ENCODE data around the gene BLOC1S5. TPM values are rescaled to one million over a fixed set of nuclear protein-coding genes. Genes with fewer than 3 reads are reported as not detected.
A peak's percentile ranks its signal among the peaks of the same experiment; 100 is the strongest.

BLOC1S5 gene
- total RNA-seq, 4 donors from 2014 or later = 10.7 to 15.3 (median 11.6) TPM

GRCh38 chr6:8029243-8029870 is 34.8 kb downstream of the BLOC1S5 start:
- Histone ChIP-seq H3K9me3 (no peaks in the 10 kb centered on the region), H3K36me3 (no peaks in the 10 kb centered on the region), H3K4me1 (peaks cover 0 to 28% (median 9%) of the 10 kb centered on the region in 4 donors), H3K27me3 (no peaks in the 10 kb centered on the region), H3K4me3 (no peak overlapping the region), H3K27ac (no peak overlapping the region)
- TF ChIP-seq CTCF (IDR thresholded peaks at IDR 0.05) (no peak), EP300 (IDR thresholded peaks at IDR 0.05) (no peak), POLR2A (IDR thresholded peaks at IDR 0.05) (no peak)
- no peak for DNase-seq (ENCODE audit: low spot score in 2 of 2)
- 30 to 45% methylated on average over 6 of the region's 6 CpGs for WGBS, 2 donors

GRCh38 chr6:8027965-8028651 is 36.1 kb downstream of the BLOC1S5 start:
- TF ChIP-seq POLR2A (IDR thresholded peaks at IDR 0.05) (no peak), CTCF (IDR thresholded peaks at IDR 0.05) (no peak), EP300 (IDR thresholded peaks at IDR 0.05) (no peak)
- H3K4me1 ChIP-seq = peaks cover 0 to 28% (median 9%) of the 10 kb centered on the region in 4 donors
- no peak overlapping the region for H3K4me3 ChIP-seq
- DNase-seq (ENCODE audit: low spot score in 2 of 2) = no peak
- no peaks in the 10 kb centered on the region for H3K36me3 ChIP-seq
- peak overlapping the region in 2 of 4 donors; percentile 34 to 78 for H3K27ac ChIP-seq
- H3K27me3 ChIP-seq = no peaks in the 10 kb centered on the region
- no peaks in the 10 kb centered on the region for H3K9me3 ChIP-seq
- WGBS, 2 donors = 22 to 27% methylated on average over 2 of the region's 2 CpGs

- no peak overlapping the region for H3K27ac ChIP-seq
- H3K4me1 ChIP-seq = peaks cover 0 to 28% (median 9%) of the 10 kb centered on the region in 4 donors
- H3K4me3 ChIP-seq = no peak overlapping the region
- WGBS, 2 donors = 95 to 97% methylated on average over 3 of the region's 3 CpGs
- no peaks in the 10 kb centered on the region for H3K27me3 ChIP-seq
- DNase-seq (ENCODE audit: low spot score in 2 of 2) = no peak
- TF ChIP-seq EP300 (IDR thresholded peaks at IDR 0.05) = no peak
- TF ChIP-seq CTCF (IDR thresholded peaks at IDR 0.05) = no peak
- TF ChIP-seq POLR2A (IDR thresholded peaks at IDR 0.05) = no peak
- H3K36me3 ChIP-seq = no peaks in the 10 kb centered on the region
- H3K9me3 ChIP-seq = no peaks in the 10 kb centered on the region
Measured at GRCh38 chr6:8026800-8027199, 37.4 kb downstream of the BLOC1S5 start.

GRCh38 chr6:8025191-8025590 is 39.0 kb downstream of the BLOC1S5 start:
- Histone ChIP-seq H3K27me3 (no peaks in the 10 kb centered on the region), H3K9me3 (no peaks in the 10 kb centered on the region), H3K36me3 (peaks cover 0 to 4% (median 0%) of the 10 kb centered on the region in 3 donors), H3K4me1 (peaks cover 0 to 28% (median 9%) of the 10 kb centered on the region in 4 donors), H3K4me3 (no peak overlapping the region), H3K27ac (no peak overlapping the region)
- DNase-seq (ENCODE audit: low spot score in 2 of 2) = no peak
- WGBS, 2 donors = 72% methylated on average over 4 of the region's 4 CpGs
- TF ChIP-seq EP300 (IDR thresholded peaks at IDR 0.05) (no peak), CTCF (IDR thresholded peaks at IDR 0.05) (no peak)

- Histone ChIP-seq H3K9me3 (no peaks in the 10 kb centered on the region), H3K27ac (no peak overlapping the region), H3K36me3 (peaks cover 0 to 4% (median 0%) of the 10 kb centered on the region in 3 donors), H3K4me3 (no peak overlapping the region), H3K27me3 (no peaks in the 10 kb centered on the region), H3K4me1 (peaks cover 0 to 14% (median 3%) of the 10 kb centered on the region in 4 donors)
- no peak for DNase-seq (ENCODE audit: low spot score in 2 of 2)
- 92 to 98% methylated on average over 2 of the region's 2 CpGs for whole genome bisulfite sequencing, 2 donors
- no peak for TF ChIP-seq EP300 (IDR thresholded peaks at IDR 0.05)
- no peak for TF ChIP-seq POLR2A (IDR thresholded peaks at IDR 0.05)
- no peak for TF ChIP-seq CTCF (IDR thresholded peaks at IDR 0.05)
Measured at GRCh38 chr6:8023638-8024037, 40.6 kb downstream of the BLOC1S5 start.

Data from tibial nerve (tissue), 4 donors.